Gastroesophageal sphincter (tissue), 4 donors: ENCODE data around the gene DPYSL4. TPM values are rescaled to one million over a fixed set of nuclear protein-coding genes. Genes with fewer than 3 reads are reported as not detected.

Experiments used
- ATAC-seq: fragments of 150-250 bp; one replicate; pipeline ENCODE4 v1.9.1; 2016; ENCODE audit warnings: mild to moderate bottlenecking, moderate library complexity
- H3K27ac ChIP-seq, 4 donors: fragments of 200-600 bp; sonication (generic) in 3 of 4; 1 replicate in 3 of 4; 2 replicates in 1 of 4; pipeline ENCODE4 v1.5.1; 2016 to 2019
- H3K27me3 ChIP-seq: fragments of 200-600 bp; sonication (generic); one replicate; pipeline ENCODE4 v1.5.1; 2019
- H3K36me3 ChIP-seq, 2 donors: fragments of 200-600 bp; sonication (generic); one replicate each; pipeline ENCODE4 v1.5.1; 2019; ENCODE audit warnings: control low read depth in 1 of 2
- H3K4me1 ChIP-seq, 3 donors: fragments of 200-600 bp; sonication (generic); 1 replicate in 2 of 3; 2 replicates in 1 of 3; pipeline ENCODE4 v1.5.1; 2016 to 2019; ENCODE audit warnings: control low read depth in 2 of 3
- H3K4me3 ChIP-seq, 2 donors: fragments of 200-600 bp; sonication (generic); one replicate each; pipeline ENCODE4 v1.5.1; 2019; ENCODE audit warnings: mild to moderate bottlenecking in 1 of 2, moderate library complexity in 1 of 2
- H3K9me3 ChIP-seq, 3 donors: fragments of 200-600 bp; sonication (generic); one replicate each; pipeline ENCODE4 v1.5.1; 2017 to 2019; ENCODE audit warnings: control low read depth in 2 of 3
- EP300 ChIP-seq: sonication (generic); formaldehyde crosslinking; IDR thresholded peaks from one replicate; pipeline ENCODE4 v1.6.1; 2017; ENCODE audit warnings: antibody characterized with exemption, mild to moderate bottlenecking
- POLR2A ChIP-seq, 2 donors: fragments of 450-650 bp; IDR thresholded peaks; one replicate each; pipeline ENCODE4 v1.6.1; 2017; ENCODE audit warnings: antibody characterized with exemption in 2 of 2, mild to moderate bottlenecking in 2 of 2, moderate library complexity in 1 of 2
- POLR2AphosphoS5 ChIP-seq: sonication (generic); formaldehyde crosslinking; IDR thresholded peaks from one replicate; pipeline ENCODE4 v1.6.1; 2017; ENCODE audit warnings: antibody characterized with exemption
- WGBS, 2 donors: methylation state at CpG; one replicate each; pipeline ENCODE4 v1.1.5; 2018; ENCODE audit warnings: low coverage in 1 of 2; 5-methylcytosine and 5-hydroxymethylcytosine counted together
- total RNA-seq, 4 donors: library from RNA; depleted of rRNA; stranded (reverse); fragments of >200 nt; gene quantifications; one replicate each; pipeline ENCODE4 v1.1.0, GENCODE V29; 2016
- TF ChIP-seq, protein P1 (sequence below), 4 experiments: fragments of 200-600 bp in 2 of 4; fragments of 450-650 bp in 2 of 4; sonication (generic) in 1 of 4; IDR thresholded peaks; one replicate each; pipeline ENCODE4 v1.5.1; 2017 to 2019; ENCODE audit warnings: antibody characterized with exemption in 4 of 4, mild to moderate bottlenecking in 2 of 4, moderate library complexity in 2 of 4

Gene DPYSL4
- total RNA-seq, 4 donors from 2014 or later: 1.6 to 2.6 (median 1.9) TPM

DNA sequence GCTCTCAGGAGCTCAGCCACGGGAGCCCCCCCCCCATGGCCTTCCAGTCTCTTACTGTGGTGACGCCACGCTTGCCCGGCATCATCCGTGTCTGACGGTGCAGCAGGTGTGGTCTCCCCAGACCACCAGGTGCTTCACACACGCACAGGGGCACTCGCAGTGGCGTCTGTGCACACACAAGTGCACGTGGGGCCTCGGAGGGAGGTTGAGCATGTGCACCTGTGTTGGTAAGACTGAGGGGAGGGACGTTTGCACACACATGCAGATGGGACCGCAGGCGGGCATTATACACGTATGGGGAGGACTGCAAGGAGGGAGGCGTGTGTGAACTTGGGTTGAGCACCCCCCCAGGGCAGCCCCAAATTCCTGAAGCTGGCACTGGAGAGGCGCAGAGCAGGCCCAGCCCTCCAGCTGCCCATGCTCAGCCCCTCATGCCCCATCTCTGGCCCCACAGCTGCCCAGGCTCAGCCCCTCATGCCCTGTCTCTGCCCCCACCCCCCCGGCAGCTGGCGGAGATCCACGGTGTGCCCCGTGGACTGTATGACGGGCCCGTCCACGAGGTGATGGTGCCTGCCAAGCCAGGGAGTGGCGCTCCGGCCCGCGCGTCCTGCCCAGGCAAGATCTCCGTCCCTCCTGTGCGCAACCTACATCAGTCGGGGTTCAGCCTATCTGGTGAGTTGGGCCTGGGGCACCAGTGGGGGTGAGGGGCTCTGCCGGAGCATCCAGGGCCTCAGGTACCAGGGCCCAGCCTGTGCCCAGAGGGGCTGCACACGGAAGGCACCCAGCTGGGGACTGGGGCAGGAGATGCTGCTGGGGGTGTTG lies 16.7 kb downstream of the DPYSL4 start:
- H3K4me1 ChIP-seq: no peaks in the 10 kb centered on the region
- WGBS, 2 donors: 88% methylated on average over 3 of the region's 34 CpGs; no CpG with 5 or more reads in 1 of the 2 donors
- no peak overlapping the region for H3K27ac ChIP-seq
- H3K9me3 ChIP-seq: no peaks in the 10 kb centered on the region
- no peak overlapping the region for H3K4me3 ChIP-seq
- TF ChIP-seq, protein P1, sequence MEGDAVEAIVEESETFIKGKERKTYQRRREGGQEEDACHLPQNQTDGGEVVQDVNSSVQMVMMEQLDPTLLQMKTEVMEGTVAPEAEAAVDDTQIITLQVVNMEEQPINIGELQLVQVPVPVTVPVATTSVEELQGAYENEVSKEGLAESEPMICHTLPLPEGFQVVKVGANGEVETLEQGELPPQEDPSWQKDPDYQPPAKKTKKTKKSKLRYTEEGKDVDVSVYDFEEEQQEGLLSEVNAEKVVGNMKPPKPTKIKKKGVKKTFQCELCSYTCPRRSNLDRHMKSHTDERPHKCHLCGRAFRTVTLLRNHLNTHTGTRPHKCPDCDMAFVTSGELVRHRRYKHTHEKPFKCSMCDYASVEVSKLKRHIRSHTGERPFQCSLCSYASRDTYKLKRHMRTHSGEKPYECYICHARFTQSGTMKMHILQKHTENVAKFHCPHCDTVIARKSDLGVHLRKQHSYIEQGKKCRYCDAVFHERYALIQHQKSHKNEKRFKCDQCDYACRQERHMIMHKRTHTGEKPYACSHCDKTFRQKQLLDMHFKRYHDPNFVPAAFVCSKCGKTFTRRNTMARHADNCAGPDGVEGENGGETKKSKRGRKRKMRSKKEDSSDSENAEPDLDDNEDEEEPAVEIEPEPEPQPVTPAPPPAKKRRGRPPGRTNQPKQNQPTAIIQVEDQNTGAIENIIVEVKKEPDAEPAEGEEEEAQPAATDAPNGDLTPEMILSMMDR (IDR thresholded peaks at IDR 0.05): no peak
- TF ChIP-seq POLR2A (IDR thresholded peaks at IDR 0.05) (no peak), POLR2AphosphoS5 (no peak), EP300 (no peak)
- ATAC-seq: no peak
- no peaks in the 10 kb centered on the region for H3K27me3 ChIP-seq
- H3K36me3 ChIP-seq: no peaks in the 10 kb centered on the region

DNA sequence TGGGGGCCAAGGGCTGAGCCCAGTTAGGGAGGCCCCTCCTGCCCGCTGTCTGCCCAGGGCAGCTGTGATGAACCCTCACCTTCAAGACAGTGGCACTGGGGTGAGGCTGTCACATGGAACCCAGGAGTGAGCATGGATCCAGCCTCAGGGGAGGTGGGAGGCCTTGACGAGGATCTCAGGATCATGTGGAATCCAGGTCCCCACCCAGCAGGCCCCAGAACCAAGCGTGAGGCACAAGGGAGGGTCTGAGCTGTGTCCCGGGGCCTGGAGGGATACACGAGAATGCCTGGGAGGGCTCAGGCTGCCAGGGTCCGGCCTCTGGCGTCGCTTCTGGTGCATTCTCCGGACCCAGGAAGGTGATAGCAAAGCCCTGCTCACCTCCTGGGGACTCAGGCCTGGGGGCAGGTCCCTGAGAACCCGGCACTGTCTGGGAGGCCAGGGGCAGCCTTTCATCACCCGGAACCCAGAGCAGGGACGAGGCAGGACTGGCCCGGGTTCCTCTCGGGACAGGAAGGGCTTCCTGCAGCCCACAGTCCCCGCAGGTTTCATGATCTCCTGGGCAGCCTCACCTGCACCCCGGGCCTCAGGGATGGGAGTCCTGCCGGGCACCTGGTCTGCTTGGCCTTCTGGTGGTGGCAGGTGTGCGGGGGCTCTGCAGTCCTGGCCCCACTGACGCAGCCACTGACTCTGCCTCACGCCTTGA lies 17.5 kb downstream of the DPYSL4 start:
- Histone ChIP-seq H3K4me1 (no peaks in the 10 kb centered on the region), H3K36me3 (no peaks in the 10 kb centered on the region), H3K4me3 (no peak overlapping the region), H3K27me3 (no peaks in the 10 kb centered on the region), H3K27ac (no peak overlapping the region), H3K9me3 (no peaks in the 10 kb centered on the region)
- 78 to 83% methylated on average over 4 to 6 of the region's 20 CpGs for WGBS, 2 donors
- TF ChIP-seq POLR2A (IDR thresholded peaks at IDR 0.05) (no peak), POLR2AphosphoS5 (no peak), EP300 (no peak)
- TF ChIP-seq, protein P1 (IDR thresholded peaks at IDR 0.05): no peak
- no peak for ATAC-seq

DNA sequence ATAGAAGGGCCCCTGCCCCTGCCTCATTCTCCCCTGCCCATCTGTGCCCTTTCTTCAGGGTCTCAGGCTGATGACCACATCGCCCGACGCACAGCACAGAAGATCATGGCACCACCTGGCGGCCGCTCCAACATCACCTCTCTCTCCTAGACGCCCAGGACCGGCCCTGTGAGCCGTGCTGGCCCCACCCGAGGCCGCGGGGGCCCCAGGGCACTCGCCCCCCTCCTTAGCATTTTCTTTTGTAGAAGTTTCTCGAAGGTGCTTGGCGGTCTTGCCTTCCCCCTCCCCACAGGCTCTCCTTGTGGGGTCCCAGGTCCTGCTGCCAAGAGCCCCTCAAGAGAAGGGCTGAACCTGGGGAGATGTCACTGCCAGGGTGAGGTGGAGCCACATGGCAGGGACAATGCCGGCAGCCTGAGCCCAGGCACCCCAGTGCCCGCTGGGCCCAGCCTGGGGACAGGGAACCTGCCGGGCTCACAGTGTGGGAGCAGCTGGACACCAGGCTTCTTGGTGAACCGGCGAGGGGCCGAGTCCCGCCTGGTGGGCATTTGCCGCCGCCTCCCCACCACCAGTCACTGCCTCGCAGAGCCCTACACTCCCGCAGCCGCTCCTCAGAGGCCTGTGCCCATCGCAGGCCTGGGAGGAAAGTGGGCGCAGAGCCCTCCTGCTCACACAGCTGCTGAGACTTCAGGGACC lies 18.2 kb downstream of the DPYSL4 start:
- no peak overlapping the region for H3K27ac ChIP-seq
- WGBS, 2 donors: 89 to 93% methylated on average over 3 to 5 of the region's 28 CpGs
- TF ChIP-seq POLR2A (IDR thresholded peaks at IDR 0.05): no peak
- TF ChIP-seq EP300: no peak
- TF ChIP-seq POLR2AphosphoS5: no peak
- TF ChIP-seq, protein P1 (IDR thresholded peaks at IDR 0.05): no peak
- no peak overlapping the region for H3K4me3 ChIP-seq
- no peaks in the 10 kb centered on the region for H3K9me3 ChIP-seq
- no peaks in the 10 kb centered on the region for H3K27me3 ChIP-seq
- no peak for ATAC-seq
- H3K36me3 ChIP-seq: no peaks in the 10 kb centered on the region
- no peaks in the 10 kb centered on the region for H3K4me1 ChIP-seq

DNA sequence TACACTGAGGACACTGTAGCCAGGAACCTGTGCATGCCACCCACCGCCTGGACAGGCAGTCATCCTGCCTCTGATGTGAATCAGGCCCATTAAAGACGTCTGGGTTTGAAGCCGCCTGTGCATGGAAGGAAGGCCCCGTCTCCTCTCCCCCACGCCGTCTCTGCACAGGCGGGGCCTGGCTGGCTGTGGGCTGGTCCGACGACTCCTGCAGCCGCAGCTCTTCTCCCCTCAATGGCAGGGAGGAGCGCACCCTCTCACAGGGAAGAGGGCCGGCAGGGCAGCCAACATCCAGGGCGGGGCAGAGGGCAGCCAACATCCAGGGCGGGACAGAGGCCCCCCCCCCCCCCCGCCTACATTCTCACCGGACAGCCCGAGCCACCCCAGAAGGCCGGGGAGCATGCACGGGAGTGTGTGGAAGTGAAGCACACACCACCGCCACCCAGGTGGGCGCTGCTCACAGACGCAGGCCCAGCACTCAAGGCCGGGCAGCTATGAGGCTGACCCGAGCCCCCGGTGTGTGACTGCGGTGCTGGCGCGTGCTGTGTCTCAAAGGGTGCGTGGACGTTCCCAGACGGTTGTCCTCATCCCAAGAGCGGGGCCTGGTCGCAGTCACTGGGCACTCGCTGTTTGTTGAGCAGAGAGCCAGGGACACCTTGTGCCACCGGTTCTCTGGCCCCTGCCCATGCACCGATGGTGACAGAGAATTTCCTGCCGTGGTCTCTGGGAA lies 19.1 kb downstream of the DPYSL4 start:
- Histone ChIP-seq H3K27me3 (no peaks in the 10 kb centered on the region), H3K9me3 (no peaks in the 10 kb centered on the region), H3K36me3 (no peaks in the 10 kb centered on the region), H3K4me1 (no peaks in the 10 kb centered on the region), H3K4me3 (no peak overlapping the region), H3K27ac (no peak overlapping the region)
- TF ChIP-seq, protein P1 (IDR thresholded peaks at IDR 0.05): no peak
- TF ChIP-seq EP300 (no peak), POLR2A (IDR thresholded peaks at IDR 0.05) (no peak)
- no peak for ATAC-seq
- WGBS, 2 donors: 40% methylated on average over 1 of the region's 37 CpGs; no CpG with 5 or more reads in 1 of the 2 donors
